Stimulated activated CD8-positive, alpha-beta memory T cell treated with anti-CD3 and anti-CD28 coated beads, Interleukin-7, amount 100 ng/mL, for 24 hours (primary cell): Measurements from ENCODE around the gene CRYBG3.

Source experiments
- DNase-seq: peaks from one replicate; pipeline ENCODE4 v3.0.0-alpha.2; 2020; ENCODE audit warnings: low read depth

CRYBG3 gene

GRCh38 chr3:97974996-97975395 lies 153.2 kb downstream of the CRYBG3 start:
- no peak for DNase-seq

DNA sequence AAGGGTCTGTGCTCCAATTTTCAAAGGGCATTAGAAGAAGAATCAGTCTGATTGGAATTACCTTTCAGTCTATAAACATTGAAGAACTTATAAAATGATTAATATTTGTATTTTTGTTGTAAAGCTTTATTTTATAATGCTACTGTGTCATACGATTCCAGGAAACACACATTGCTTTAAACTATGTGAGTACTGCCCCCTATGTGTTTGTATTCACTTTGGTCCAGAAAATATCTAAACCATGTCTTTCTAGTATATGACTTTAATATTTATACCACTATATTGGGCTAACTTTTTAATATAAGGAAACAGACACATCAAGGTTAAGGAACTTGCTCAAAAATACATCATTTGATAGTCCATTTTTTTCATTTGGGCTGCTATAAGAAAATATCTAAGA lies 153.7 kb downstream of the CRYBG3 start:
- DNase-seq, result no peak

- no peak for DNase-seq
These were observed 157.8 kb downstream of the CRYBG3 start for GRCh38 chr3:97979610-97980009.

DNA sequence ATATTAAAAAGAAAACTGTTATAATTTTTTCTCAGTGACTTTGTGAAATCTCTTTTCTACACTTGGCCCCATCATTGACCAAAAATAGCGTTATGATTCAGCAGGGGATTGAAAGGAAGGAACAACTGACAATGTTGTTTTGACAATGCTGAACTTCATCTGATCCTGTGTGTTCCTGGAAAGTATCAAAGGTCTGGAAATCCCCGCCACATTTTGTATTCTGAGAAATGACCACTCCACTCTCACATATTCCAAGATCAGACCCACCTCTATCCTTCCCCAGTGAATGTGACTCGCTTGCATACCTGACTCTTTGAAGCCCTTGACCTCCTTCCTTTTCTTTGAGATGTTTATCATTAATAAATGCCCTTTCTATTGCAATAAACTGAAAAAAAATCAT lies 160.1 kb downstream of the CRYBG3 start:
- DNase-seq, result no peak

DNA sequence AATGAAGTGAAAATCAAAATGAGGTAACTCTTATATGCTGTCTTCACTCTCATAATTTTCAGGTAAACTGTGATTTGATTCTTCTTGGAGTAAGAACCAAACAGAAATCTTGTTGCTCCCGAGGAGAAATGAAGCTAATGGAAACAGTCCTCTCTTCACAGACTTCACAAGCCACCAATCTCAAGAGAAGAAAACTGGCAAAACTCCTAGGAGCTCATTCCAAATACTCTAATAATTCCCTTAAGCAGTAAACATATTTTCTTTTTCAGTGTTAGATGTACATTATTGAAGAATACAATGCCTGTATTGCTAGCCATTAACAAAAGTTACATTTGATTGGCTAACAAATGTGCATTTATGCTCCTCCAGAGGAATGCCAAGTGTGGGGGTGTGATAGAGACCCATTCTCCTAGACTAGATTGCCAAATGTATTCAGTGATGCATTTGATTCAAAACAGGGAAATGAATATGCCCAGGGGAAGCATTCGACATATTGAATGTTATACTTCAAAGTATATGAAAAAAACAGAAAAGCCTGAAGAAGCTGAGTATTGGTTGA lies 162.2 kb downstream of the CRYBG3 start:
- DNase-seq, result no peak

GRCh38 chr3:97987306-97987705 lies 165.5 kb downstream of the CRYBG3 start:
- DNase-seq, result no peak

DNA sequence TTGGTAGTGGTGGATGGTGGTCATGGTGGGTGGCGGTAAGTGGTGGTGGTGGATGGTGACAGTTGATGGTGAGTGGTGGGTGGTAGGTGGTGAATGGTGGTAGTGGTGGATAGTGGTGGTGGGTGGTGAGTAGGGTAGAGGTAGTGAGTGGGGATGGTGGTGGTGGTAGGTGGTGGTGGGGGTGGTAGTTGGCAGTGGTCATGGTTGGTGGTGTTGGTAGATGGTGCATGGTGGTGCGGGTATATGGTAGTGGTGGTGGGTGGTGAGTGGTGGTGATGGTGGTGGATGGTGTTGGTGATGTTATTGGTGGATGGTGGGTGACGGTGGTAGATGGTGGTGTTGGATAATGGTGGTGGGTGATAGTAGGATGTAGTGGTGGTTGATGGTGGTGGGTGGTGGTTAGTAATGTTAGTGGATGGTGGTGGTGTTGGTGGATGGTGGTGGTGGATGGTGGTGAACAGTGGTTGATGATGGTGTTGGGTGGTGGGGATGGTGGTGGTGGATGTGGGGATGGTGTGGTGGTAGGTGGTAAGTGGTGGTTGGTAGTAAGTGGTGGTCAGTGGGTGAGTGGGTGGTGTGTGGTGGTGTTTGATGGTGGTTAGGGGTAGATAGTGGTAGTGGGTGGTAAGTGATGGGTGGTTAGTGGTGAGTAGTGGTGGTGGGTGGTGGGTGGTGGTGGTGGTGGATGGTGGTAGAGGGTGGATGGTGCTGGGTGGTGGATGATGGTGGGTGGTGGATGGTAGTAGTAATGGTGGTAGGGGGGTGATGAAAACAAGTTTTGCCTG lies 167.2 kb downstream of the CRYBG3 start:
- no peak for DNase-seq

- no peak for DNase-seq
These were observed 168.9 kb downstream of the CRYBG3 start for GRCh38 chr3:97990624-97991292.

DNA sequence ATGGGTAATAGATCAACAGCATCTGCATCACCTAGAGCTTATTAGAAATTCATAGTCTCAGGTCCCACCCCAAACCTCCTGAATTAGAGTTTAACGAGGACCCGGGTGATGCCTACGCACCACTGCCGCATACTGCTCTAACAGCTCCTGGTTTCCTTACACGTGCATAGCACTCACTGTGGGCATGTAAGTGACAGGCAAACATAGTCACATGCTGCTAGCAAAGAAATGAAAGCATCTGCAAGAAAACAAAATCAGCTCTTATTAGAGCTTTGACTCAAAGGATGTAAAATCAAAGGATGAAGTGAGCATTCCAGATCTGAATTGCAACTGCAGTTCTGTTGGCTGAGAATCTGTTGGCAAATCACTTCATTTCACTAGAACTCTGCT lies 169.5 kb downstream of the CRYBG3 start:
- DNase-seq, result no peak

- no peak for DNase-seq
These were observed 170.8 kb downstream of the CRYBG3 start for GRCh38 chr3:97992547-97993173.

DNA sequence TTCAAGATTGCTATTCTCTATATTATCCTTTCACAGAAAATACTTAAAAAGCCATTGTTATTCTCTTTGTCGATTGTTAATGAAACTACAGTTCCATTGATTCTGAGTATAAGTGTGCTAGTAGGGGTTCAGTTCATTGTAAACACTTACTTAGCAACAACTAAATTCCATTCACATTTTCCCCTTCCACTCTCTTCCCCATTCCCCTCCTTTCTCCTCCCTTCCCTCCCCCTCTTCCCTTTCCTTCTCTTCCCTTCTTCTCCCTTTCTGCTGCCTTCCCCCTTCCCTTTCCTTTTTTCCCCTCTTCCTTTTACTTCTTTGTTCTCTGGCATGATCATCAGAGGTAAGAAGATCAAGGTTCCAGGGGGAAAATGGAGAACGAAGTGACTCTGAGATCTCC lies 171.7 kb downstream of the CRYBG3 start:
- no peak for DNase-seq

DNA sequence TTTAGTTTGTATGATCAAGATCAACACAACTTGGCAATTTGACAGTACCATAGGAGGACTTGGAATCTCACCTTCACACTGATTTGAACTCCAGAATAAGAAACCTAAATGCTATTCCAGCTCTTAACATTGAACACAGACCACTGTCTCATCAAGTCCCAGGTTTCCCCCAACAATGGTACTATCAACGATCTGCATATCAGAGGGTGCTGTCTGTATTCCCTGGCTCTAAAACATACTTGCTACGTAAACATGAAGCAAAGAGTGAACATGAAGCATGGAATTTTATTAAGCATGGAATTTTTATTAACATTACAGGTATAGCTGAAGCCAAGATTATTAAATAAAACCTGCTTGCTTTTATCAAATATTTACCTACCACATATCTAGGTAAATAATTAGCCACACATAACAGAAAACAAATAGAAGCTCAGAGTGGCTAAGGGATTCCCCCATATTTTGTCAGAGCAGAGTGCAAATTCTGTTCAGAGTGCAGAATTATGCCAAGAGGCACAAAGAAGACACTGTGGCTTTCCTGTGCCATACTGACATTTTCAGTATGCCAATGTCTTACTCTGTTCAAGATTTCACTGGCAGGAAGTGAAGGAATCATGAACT lies 172.6 kb downstream of the CRYBG3 start:
- DNase-seq, result no peak
